A673 (cell line): ENCODE measurements around the gene ATP1A2. TPM values are rescaled to one million over a fixed set of nuclear protein-coding genes. Genes with fewer than 3 reads are reported as not detected.

Experiments
- BruUV-seq: library from RNA; stranded (reverse); fragments of 400-500 nt; replicated peaks from 2 replicates; lab custom pipeline; 2021; lab: Mats Ljungman, UMichigan
- CTCF ChIA-PET: fragments of 300-600 bp; sonication (Branson Sonifier 250); formaldehyde crosslinking; loops from one replicate; lab custom pipeline; 2022; ENCODE audit warnings: antibody characterized with exemption; lab: Charles Lee
- POLR2A ChIA-PET: fragments of 300-600 bp; sonication (Branson Sonifier 250); formaldehyde crosslinking; loops from one replicate; lab custom pipeline; 2022; ENCODE audit warnings: antibody characterized with exemption; ENCODE audit not compliant: low non-redundant PET; lab: Charles Lee
- DNase-seq: peaks from one replicate; pipeline ENCODE4 v3.0.0-alpha.2; 2015; ENCODE audit warnings: low spot score
- H3K27ac ChIP-seq: fragments of 200-600 bp; sonication (generic); 2 replicates; pipeline ENCODE4 v1.5.1; 2016; ENCODE audit warnings: mixed run types, low read depth, mild to moderate bottlenecking, mixed read lengths, antibody characterized with exemption, low read length; ENCODE audit not compliant: poor library complexity, severe bottlenecking
- H3K27me3 ChIP-seq: fragments of 200-600 bp; sonication (generic); replicated peaks from 2 replicates; pipeline ENCODE4 v1.6.1; 2017; ENCODE audit warnings: mixed run types, low read depth, mild to moderate bottlenecking, mixed read lengths, antibody characterized with exemption, low read length; ENCODE audit not compliant: insufficient read depth, poor library complexity
- H3K36me3 ChIP-seq: fragments of 200-600 bp; sonication (generic); 2 replicates; pipeline ENCODE4 v1.6.1; 2016; ENCODE audit warnings: mixed run types, mild to moderate bottlenecking, mixed read lengths, antibody characterized with exemption, low read length; ENCODE audit not compliant: insufficient read depth, poor library complexity, severe bottlenecking
- H3K4me1 ChIP-seq: fragments of 200-600 bp; sonication (generic); 2 replicates; pipeline ENCODE4 v1.6.1; 2017; ENCODE audit warnings: mixed run types, mild to moderate bottlenecking, mixed read lengths, antibody characterized with exemption, low read length; ENCODE audit not compliant: insufficient read depth, poor library complexity, severe bottlenecking
- H3K4me3 ChIP-seq: fragments of 200-600 bp; sonication (generic); 2 replicates; pipeline ENCODE4 v1.5.1; 2016; ENCODE audit warnings: low read depth, mixed run types, mild to moderate bottlenecking, mixed read lengths, low read length; ENCODE audit not compliant: poor library complexity, severe bottlenecking
- H3K9me3 ChIP-seq: fragments of 200-600 bp; sonication (generic); 2 replicates; pipeline ENCODE4 v1.6.1; 2016; ENCODE audit warnings: mixed run types, low read depth, mild to moderate bottlenecking, mixed read lengths, antibody characterized with exemption, low read length; ENCODE audit not compliant: poor library complexity, severe bottlenecking
- CTCF ChIP-seq: fragments of 300-800, 200-600 bp; sonication (generic); conservative IDR thresholded peaks from 2 replicates; pipeline ENCODE4 v1.5.1; 2017; ENCODE audit warnings: low read depth, mild to moderate bottlenecking, antibody characterized with exemption, low read length, moderate library complexity, mixed read lengths
- EZH2 ChIP-seq: fragments of 200-600 bp; sonication (generic); IDR thresholded peaks from 2 replicates; pipeline ENCODE4 v1.6.1; 2017; ENCODE audit warnings: borderline replicate concordance, low read depth, mild to moderate bottlenecking, mixed read lengths, antibody characterized with exemption, low read length; ENCODE audit not compliant: poor library complexity, severe bottlenecking
- intact Hi-C: fragments of 100-400 bp; cut with micrococcal nuclease; formaldehyde crosslinking; loops from one replicate; pipeline ENCODE4 v1.10.0; 2022; ENCODE audit not compliant: unreplicated experiment
- total RNA-seq: library from RNA; stranded (reverse); gene quantifications from 2 replicates; pipeline ENCODE4 v1.2.3, GENCODE V29; 2021

The ATP1A2 gene
- total RNA-seq, 1 experiment from 2014 or later: not detected

GRCh38 chr1:160117300-160117699, 1.7 kb downstream of the ATP1A2 start:
- POLR2A ChIA-PET: no interaction called here
- no peak overlapping the region for H3K27ac ChIP-seq
- no peaks in the 10 kb centered on the region for H3K4me1 ChIP-seq
- no peak overlapping the region for H3K4me3 ChIP-seq
- H3K27me3 ChIP-seq: no peaks in the 10 kb centered on the region
- intact Hi-C loops: no loop called here
- H3K9me3 ChIP-seq: no peaks in the 10 kb centered on the region
- no peak for DNase-seq
- CTCF ChIA-PET: no interaction called here
- H3K36me3 ChIP-seq: no peaks in the 10 kb centered on the region
- TF ChIP-seq EZH2 (no peak), CTCF (no peak)
- no TSS peak for BruUV-seq

- H3K27me3 ChIP-seq: no peaks in the 10 kb centered on the region
- no peaks in the 10 kb centered on the region for H3K4me1 ChIP-seq
- no peak for DNase-seq
- CTCF ChIA-PET: no interaction called here
- intact Hi-C loops: no loop called here
- H3K27ac ChIP-seq: no peak overlapping the region
- H3K4me3 ChIP-seq: no peak overlapping the region
- no peaks in the 10 kb centered on the region for H3K9me3 ChIP-seq
- H3K36me3 ChIP-seq: no peaks in the 10 kb centered on the region
- POLR2A ChIA-PET: no interaction called here
- BruUV-seq: no TSS peak
- no peak for TF ChIP-seq CTCF
- TF ChIP-seq EZH2: no peak
These were observed 2.2 kb downstream of the ATP1A2 start for GRCh38 chr1:160117709-160118183.

- Histone ChIP-seq H3K27ac (no peak overlapping the region), H3K4me3 (no peak overlapping the region), H3K36me3 (no peaks in the 10 kb centered on the region), H3K4me1 (no peaks in the 10 kb centered on the region), H3K9me3 (no peaks in the 10 kb centered on the region), H3K27me3 (no peaks in the 10 kb centered on the region)
- POLR2A ChIA-PET: no interaction called here
- no peak for TF ChIP-seq EZH2
- intact Hi-C loops: no loop called here
- no peak for DNase-seq
- BruUV-seq: no TSS peak
- CTCF ChIA-PET: no interaction called here
These were observed 3.4 kb downstream of the ATP1A2 start for GRCh38 chr1:160118928-160119327.

GRCh38 chr1:160120797-160121196, 5.2 kb downstream of the ATP1A2 start:
- Histone ChIP-seq H3K4me1 (no peaks in the 10 kb centered on the region), H3K9me3 (no peaks in the 10 kb centered on the region), H3K4me3 (no peak overlapping the region), H3K27ac (no peak overlapping the region), H3K36me3 (no peaks in the 10 kb centered on the region), H3K27me3 (no peaks in the 10 kb centered on the region)
- DNase-seq: no peak
- POLR2A ChIA-PET: no interaction called here
- no TSS peak for BruUV-seq
- intact Hi-C loops: no loop called here
- CTCF ChIA-PET: no interaction called here
- no peak for TF ChIP-seq EZH2
- TF ChIP-seq CTCF: no peak
